Upper lobe of left lung (tissue), 4 donors: Measurements from ENCODE around the gene ABCA13.

ENCODE experiments used
- POLR2AphosphoS5 ChIP-seq, 2 donors: sonication (generic); formaldehyde crosslinking; IDR thresholded peaks; one replicate each; pipeline ENCODE4 v1.5.1; 2017; ENCODE audit warnings: antibody characterized with exemption in 2 of 2
- TF ChIP-seq, protein P1 (sequence below), 6 experiments: fragments of 450-650 bp in 4 of 6; fragments of 200-600 bp in 2 of 6; sonication (generic) in 2 of 6; IDR thresholded peaks; one replicate each; pipeline ENCODE4 v1.5.1; 2016 to 2019; ENCODE audit warnings: antibody characterized with exemption in 6 of 6

DNA sequence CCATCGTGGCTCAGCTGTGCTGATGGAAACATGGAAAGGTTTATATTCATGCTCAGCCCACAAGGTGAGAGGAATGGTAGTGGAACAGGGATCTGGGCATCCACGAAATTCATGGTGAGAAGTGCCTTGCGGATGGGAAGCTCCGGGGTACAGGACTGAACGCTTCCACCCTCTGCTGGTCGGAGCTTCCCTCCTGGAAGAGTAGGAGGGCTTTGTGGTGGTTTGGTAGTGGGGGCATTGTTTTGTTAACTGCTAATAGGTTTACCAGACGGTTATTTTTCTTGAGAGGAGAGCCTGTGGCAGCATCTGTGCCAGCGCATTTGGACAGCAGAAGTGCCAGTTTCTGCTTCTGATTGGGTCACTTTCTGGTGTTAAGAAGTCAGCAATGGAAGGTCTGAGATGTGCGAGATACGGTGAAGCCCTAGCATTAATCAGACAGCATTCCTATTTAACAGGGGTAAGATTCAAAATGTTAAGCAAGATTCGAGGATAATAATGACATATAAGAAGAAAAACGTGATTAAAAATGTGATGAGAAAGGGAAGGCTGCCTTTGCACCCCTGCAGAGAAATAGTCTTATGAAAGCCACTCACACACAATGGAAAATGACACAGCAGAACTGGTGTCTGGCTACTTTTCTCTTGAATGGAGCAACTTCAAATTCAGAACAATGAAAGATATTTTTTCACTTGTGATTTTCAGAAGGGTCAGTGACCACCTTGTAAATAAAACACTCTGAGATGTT is 17.7 kb downstream of the ABCA13 start:
- TF ChIP-seq, protein P1, sequence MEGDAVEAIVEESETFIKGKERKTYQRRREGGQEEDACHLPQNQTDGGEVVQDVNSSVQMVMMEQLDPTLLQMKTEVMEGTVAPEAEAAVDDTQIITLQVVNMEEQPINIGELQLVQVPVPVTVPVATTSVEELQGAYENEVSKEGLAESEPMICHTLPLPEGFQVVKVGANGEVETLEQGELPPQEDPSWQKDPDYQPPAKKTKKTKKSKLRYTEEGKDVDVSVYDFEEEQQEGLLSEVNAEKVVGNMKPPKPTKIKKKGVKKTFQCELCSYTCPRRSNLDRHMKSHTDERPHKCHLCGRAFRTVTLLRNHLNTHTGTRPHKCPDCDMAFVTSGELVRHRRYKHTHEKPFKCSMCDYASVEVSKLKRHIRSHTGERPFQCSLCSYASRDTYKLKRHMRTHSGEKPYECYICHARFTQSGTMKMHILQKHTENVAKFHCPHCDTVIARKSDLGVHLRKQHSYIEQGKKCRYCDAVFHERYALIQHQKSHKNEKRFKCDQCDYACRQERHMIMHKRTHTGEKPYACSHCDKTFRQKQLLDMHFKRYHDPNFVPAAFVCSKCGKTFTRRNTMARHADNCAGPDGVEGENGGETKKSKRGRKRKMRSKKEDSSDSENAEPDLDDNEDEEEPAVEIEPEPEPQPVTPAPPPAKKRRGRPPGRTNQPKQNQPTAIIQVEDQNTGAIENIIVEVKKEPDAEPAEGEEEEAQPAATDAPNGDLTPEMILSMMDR (IDR thresholded peaks at IDR 0.05) = no peak
- no peak for TF ChIP-seq POLR2AphosphoS5 (IDR thresholded peaks at IDR 0.05)
